ENCODE measurements around the gene CYTH1.

The CYTH1 gene

GRCh38 chr17:78726513-78726912 lies 55.6 kb downstream of the CYTH1 start:
- CTCF ChIA-PET = interaction anchor here (1.6 to 2.6 kb wide), 3 partner anchors 10 to 17 kb away, joined by 3 to 14 read pairs (median 11); no protein-coding TSS in a partner anchor
- Mint-ChIP-seq H3K27ac (peak overlapping the region; percentile 89), H3K4me3 (peak overlapping the region; percentile 19), H3K9me3 (no peaks in the 10 kb centered on the region), H3K27me3 (no peaks in the 10 kb centered on the region), H3K36me3 (peaks cover 43% of the 10 kb centered on the region), H3K4me1 (peaks cover 90% of the 10 kb centered on the region)
- no peak for DNase-seq

- DNase-seq = no peak
- H3K27me3 Mint-ChIP-seq = no peaks in the 10 kb centered on the region
- CTCF ChIA-PET = interaction anchor here (0.6 to 2.6 kb wide), 7 partner anchors 11 to 500 kb away, joined by 3 to 14 read pairs (median 4); no protein-coding TSS in a partner anchor
- H3K4me3 Mint-ChIP-seq = peak overlapping the region; percentile 19
- H3K4me1 Mint-ChIP-seq = peaks cover 90% of the 10 kb centered on the region
- H3K27ac Mint-ChIP-seq = peak overlapping the region; percentile 89
- peaks cover 43% of the 10 kb centered on the region for H3K36me3 Mint-ChIP-seq
- H3K9me3 Mint-ChIP-seq = no peaks in the 10 kb centered on the region
Measured at GRCh38 chr17:78725448-78726021, 56.5 kb downstream of the CYTH1 start.

GRCh38 chr17:78724999-78725398 lies 57.1 kb downstream of the CYTH1 start:
- CTCF ChIA-PET = interaction anchor here (0.6 to 2.6 kb wide), 3 partner anchors 11 to 500 kb away, joined by 4 to 14 read pairs (median 11); no protein-coding TSS in a partner anchor
- H3K36me3 Mint-ChIP-seq = peaks cover 43% of the 10 kb centered on the region
- H3K27me3 Mint-ChIP-seq = no peaks in the 10 kb centered on the region
- H3K4me3 Mint-ChIP-seq = peak overlapping the region; percentile 19
- DNase-seq = no peak
- peak overlapping the region; percentile 89 for H3K27ac Mint-ChIP-seq
- H3K4me1 Mint-ChIP-seq = peaks cover 92% of the 10 kb centered on the region
- H3K9me3 Mint-ChIP-seq = no peaks in the 10 kb centered on the region

- DNase-seq = no peak
- no peaks in the 10 kb centered on the region for H3K27me3 Mint-ChIP-seq
- peak overlapping the region; percentile 89 for H3K27ac Mint-ChIP-seq
- H3K4me3 Mint-ChIP-seq = no peak overlapping the region
- no peaks in the 10 kb centered on the region for H3K9me3 Mint-ChIP-seq
- CTCF ChIA-PET = interaction anchor here (2.5 to 2.6 kb wide), 2 partner anchors 12 to 15 kb away, joined by 11 to 14 read pairs; no protein-coding TSS in a partner anchor
- peaks cover 92% of the 10 kb centered on the region for H3K4me1 Mint-ChIP-seq
- H3K36me3 Mint-ChIP-seq = peaks cover 43% of the 10 kb centered on the region
Measured at GRCh38 chr17:78724544-78724943, 57.5 kb downstream of the CYTH1 start.

- CTCF ChIA-PET = no interaction called here
- Mint-ChIP-seq H3K36me3 (peaks cover 39% of the 10 kb centered on the region), H3K4me3 (no peak overlapping the region), H3K4me1 (peaks cover 92% of the 10 kb centered on the region), H3K27ac (no peak overlapping the region), H3K9me3 (no peaks in the 10 kb centered on the region), H3K27me3 (no peaks in the 10 kb centered on the region)
- no peak for DNase-seq
Measured at GRCh38 chr17:78723957-78724356, 58.1 kb downstream of the CYTH1 start.

GRCh38 chr17:78723001-78723796 lies 58.9 kb downstream of the CYTH1 start:
- H3K4me3 Mint-ChIP-seq = no peak overlapping the region
- H3K27ac Mint-ChIP-seq = peak overlapping the region; percentile 11
- H3K9me3 Mint-ChIP-seq = no peaks in the 10 kb centered on the region
- DNase-seq = no peak
- H3K36me3 Mint-ChIP-seq = peaks cover 45% of the 10 kb centered on the region
- CTCF ChIA-PET = interaction anchor here (3.1 kb wide), 1 partner anchor 14 kb away, joined by 19 read pairs; no protein-coding TSS in a partner anchor
- no peaks in the 10 kb centered on the region for H3K27me3 Mint-ChIP-seq
- peaks cover 93% of the 10 kb centered on the region for H3K4me1 Mint-ChIP-seq

GRCh38 chr17:78722246-78722761 lies 59.8 kb downstream of the CYTH1 start:
- CTCF ChIA-PET = interaction anchor here (0.7 to 3.1 kb wide), 3 partner anchors 13 to 18 kb away, joined by 3 to 19 read pairs (median 5); no protein-coding TSS in a partner anchor
- H3K27ac Mint-ChIP-seq = peak overlapping the region; percentile 63
- no peaks in the 10 kb centered on the region for H3K9me3 Mint-ChIP-seq
- H3K36me3 Mint-ChIP-seq = peaks cover 43% of the 10 kb centered on the region
- H3K4me3 Mint-ChIP-seq = no peak overlapping the region
- DNase-seq = no peak
- no peaks in the 10 kb centered on the region for H3K27me3 Mint-ChIP-seq
- peaks cover 93% of the 10 kb centered on the region for H3K4me1 Mint-ChIP-seq

GRCh38 chr17:78719630-78720298 lies 62.3 kb downstream of the CYTH1 start:
- H3K4me1 Mint-ChIP-seq = peaks cover 94% of the 10 kb centered on the region
- CTCF ChIA-PET = interaction anchor here (1.6 kb wide), 1 partner anchor 11 kb away, joined by 8 read pairs; no protein-coding TSS in a partner anchor
- H3K27me3 Mint-ChIP-seq = no peaks in the 10 kb centered on the region
- H3K9me3 Mint-ChIP-seq = no peaks in the 10 kb centered on the region
- no peak overlapping the region for H3K4me3 Mint-ChIP-seq
- peak overlapping the region; percentile 66 for H3K27ac Mint-ChIP-seq
- H3K36me3 Mint-ChIP-seq = peaks cover 30% of the 10 kb centered on the region
- no peak for DNase-seq

- Mint-ChIP-seq H3K27me3 (no peaks in the 10 kb centered on the region), H3K27ac (peak overlapping the region; percentile 66), H3K4me3 (no peak overlapping the region), H3K4me1 (peaks cover 90% of the 10 kb centered on the region), H3K36me3 (peaks cover 30% of the 10 kb centered on the region), H3K9me3 (no peaks in the 10 kb centered on the region)
- CTCF ChIA-PET = interaction anchor here (1.6 kb wide), 1 partner anchor 10 kb away, joined by 8 read pairs; no protein-coding TSS in a partner anchor
- DNase-seq = no peak
Measured at GRCh38 chr17:78718575-78719208, 63.4 kb downstream of the CYTH1 start.

GRCh38 chr17:78717431-78717980 lies 64.6 kb downstream of the CYTH1 start:
- peak overlapping the region; percentile 44 for H3K4me3 Mint-ChIP-seq
- DNase-seq = no peak
- peaks cover 28% of the 10 kb centered on the region for H3K36me3 Mint-ChIP-seq
- H3K27ac Mint-ChIP-seq = peak overlapping the region; percentile 62
- H3K9me3 Mint-ChIP-seq = no peaks in the 10 kb centered on the region
- H3K4me1 Mint-ChIP-seq = peaks cover 89% of the 10 kb centered on the region
- no peaks in the 10 kb centered on the region for H3K27me3 Mint-ChIP-seq
- CTCF ChIA-PET = interaction anchor here (0.6 to 2.2 kb wide), 4 partner anchors 9 to 220 kb away, joined by 3 to 6 read pairs (median 4); no protein-coding TSS in a partner anchor

GRCh38 chr17:78716814-78717393 lies 65.2 kb downstream of the CYTH1 start:
- Mint-ChIP-seq H3K36me3 (peaks cover 28% of the 10 kb centered on the region), H3K27me3 (no peaks in the 10 kb centered on the region), H3K9me3 (no peaks in the 10 kb centered on the region), H3K27ac (peak overlapping the region; percentile 86), H3K4me1 (peaks cover 88% of the 10 kb centered on the region), H3K4me3 (peak overlapping the region; percentile 44)
- DNase-seq = peak; percentile 48
- CTCF ChIA-PET = interaction anchor here (0.5 to 2.2 kb wide), 4 partner anchors 9 to 220 kb away, joined by 3 to 6 read pairs (median 3); no protein-coding TSS in a partner anchor

GRCh38 chr17:78716292-78716691 lies 65.8 kb downstream of the CYTH1 start:
- H3K4me3 Mint-ChIP-seq = no peak overlapping the region
- no peak for DNase-seq
- H3K27ac Mint-ChIP-seq = peak overlapping the region; percentile 86
- H3K4me1 Mint-ChIP-seq = peaks cover 89% of the 10 kb centered on the region
- H3K27me3 Mint-ChIP-seq = no peaks in the 10 kb centered on the region
- no peaks in the 10 kb centered on the region for H3K9me3 Mint-ChIP-seq
- CTCF ChIA-PET = interaction anchor here (0.5 to 2.2 kb wide), 5 partner anchors 8 to 74 kb away, joined by 3 to 6 read pairs (median 3); no protein-coding TSS in a partner anchor
- peaks cover 28% of the 10 kb centered on the region for H3K36me3 Mint-ChIP-seq

GRCh38 chr17:78715876-78716275 lies 66.2 kb downstream of the CYTH1 start:
- DNase-seq = no peak
- peak overlapping the region; percentile 86 for H3K27ac Mint-ChIP-seq
- CTCF ChIA-PET = interaction anchor here (0.6 to 2.2 kb wide), 3 partner anchors 22 to 53 kb away, joined by 3 to 6 read pairs (median 3); no protein-coding TSS in a partner anchor
- no peaks in the 10 kb centered on the region for H3K27me3 Mint-ChIP-seq
- H3K36me3 Mint-ChIP-seq = peaks cover 28% of the 10 kb centered on the region
- H3K4me3 Mint-ChIP-seq = peak overlapping the region; percentile 25
- no peaks in the 10 kb centered on the region for H3K9me3 Mint-ChIP-seq
- peaks cover 86% of the 10 kb centered on the region for H3K4me1 Mint-ChIP-seq
